T-helper 2 cell treated with Interferon-gamma antibody and Interleukin-4, amounts not matched to agents 5 μg/mL and 100 μg/mL, for 36 hours (primary cell): Measurements from ENCODE around the gene RNF214.
A peak's percentile ranks its signal among the peaks of the same experiment; 100 is the strongest.
"Not testable (repeated sequence)": the region's sequence is repeated elsewhere in the genome, so short reads cannot be mapped to it uniquely, and the experiment has no call there.

ENCODE experiments used
- DNase-seq: peaks from one replicate; pipeline ENCODE4 v3.0.0; 2021; ENCODE audit warnings: low spot score
- H3K27ac Mint-ChIP-seq: one replicate; pipeline ENCODE4 v1.8.0; 2021; ENCODE audit warnings: mild to moderate bottlenecking, mixed read lengths
- H3K27me3 Mint-ChIP-seq: one replicate; pipeline ENCODE4 v1.8.0; 2021; ENCODE audit warnings: low read depth, mixed read lengths
- H3K36me3 Mint-ChIP-seq: one replicate; pipeline ENCODE4 v1.8.0; 2021; ENCODE audit warnings: low read depth, mixed read lengths
- H3K4me1 Mint-ChIP-seq: one replicate; pipeline ENCODE4 v1.8.0; 2021; ENCODE audit warnings: low read depth, mixed read lengths
- H3K4me3 Mint-ChIP-seq: one replicate; pipeline ENCODE4 v1.8.0; 2022; ENCODE audit warnings: mild to moderate bottlenecking, moderate library complexity, mixed read lengths
- H3K9me3 Mint-ChIP-seq: one replicate; pipeline ENCODE4 v1.8.0; 2021; ENCODE audit warnings: mixed read lengths

RNF214 gene

DNA sequence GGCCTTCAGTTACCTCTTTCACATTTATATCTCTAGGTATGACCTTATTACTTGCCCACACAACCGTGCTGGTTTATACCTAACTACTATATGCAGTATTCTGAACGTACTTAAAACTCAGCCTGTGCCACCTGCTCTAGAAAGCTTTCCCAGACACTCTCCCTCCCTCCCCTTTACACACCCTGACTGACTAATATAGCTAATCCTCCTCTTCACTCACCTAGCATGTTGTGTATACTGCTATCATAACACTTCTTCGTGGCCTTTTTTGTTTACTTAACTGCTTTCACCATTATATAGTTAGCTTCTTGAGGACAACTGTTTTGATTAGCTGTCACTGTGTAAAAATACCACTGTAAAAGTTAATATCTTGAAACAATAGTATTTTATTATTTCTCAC, 23.5 kb downstream of the RNF214 start:
- no peaks in the 10 kb centered on the region for H3K9me3 Mint-ChIP-seq
- DNase-seq: no peak
- H3K36me3 Mint-ChIP-seq: peaks cover 13% of the 10 kb centered on the region
- H3K27ac Mint-ChIP-seq: no peak overlapping the region
- no peaks in the 10 kb centered on the region for H3K27me3 Mint-ChIP-seq
- H3K4me3 Mint-ChIP-seq: no peak overlapping the region
- H3K4me1 Mint-ChIP-seq: peaks cover 6% of the 10 kb centered on the region

DNA sequence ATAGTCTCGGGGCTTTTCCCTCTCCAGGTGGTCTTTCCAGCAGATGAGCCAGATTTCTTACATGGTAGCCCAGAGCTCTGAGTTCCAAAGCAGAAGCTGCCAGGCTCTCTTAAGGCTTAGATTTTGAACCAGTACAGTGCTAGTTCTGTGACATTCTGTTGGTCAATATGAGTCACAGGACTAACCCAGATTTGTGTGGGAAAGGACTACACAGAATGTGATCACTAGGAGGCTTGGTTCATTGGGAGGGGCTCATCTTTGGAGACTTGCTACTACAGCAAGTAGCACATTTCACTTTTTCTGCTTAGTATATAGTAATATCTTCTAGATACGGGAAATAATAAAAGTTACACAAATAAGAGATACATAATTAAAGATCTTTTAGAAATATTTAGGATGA, 24.1 kb downstream of the RNF214 start:
- no peak overlapping the region for H3K4me3 Mint-ChIP-seq
- H3K27ac Mint-ChIP-seq: no peak overlapping the region
- H3K27me3 Mint-ChIP-seq: no peaks in the 10 kb centered on the region
- H3K9me3 Mint-ChIP-seq: no peaks in the 10 kb centered on the region
- H3K36me3 Mint-ChIP-seq: peaks cover 12% of the 10 kb centered on the region
- peaks cover 5% of the 10 kb centered on the region for H3K4me1 Mint-ChIP-seq
- no peak for DNase-seq

GRCh38 chr11:117258576-117258975, 26.1 kb downstream of the RNF214 start:
- DNase-seq: no peak
- Mint-ChIP-seq H3K9me3 (no peaks in the 10 kb centered on the region), H3K4me1 (peaks cover 4% of the 10 kb centered on the region), H3K27me3 (no peaks in the 10 kb centered on the region), H3K4me3 (no peak overlapping the region), H3K36me3 (peaks cover 12% of the 10 kb centered on the region), H3K27ac (no peak overlapping the region)

- Mint-ChIP-seq H3K27ac (no peak overlapping the region), H3K9me3 (no peaks in the 10 kb centered on the region), H3K4me3 (no peak overlapping the region), H3K36me3 (peaks cover 9% of the 10 kb centered on the region), H3K4me1 (peaks cover 4% of the 10 kb centered on the region), H3K27me3 (no peaks in the 10 kb centered on the region)
- DNase-seq: no peak
Observed at GRCh38 chr11:117259417-117259816, 26.9 kb downstream of the RNF214 start.

DNA sequence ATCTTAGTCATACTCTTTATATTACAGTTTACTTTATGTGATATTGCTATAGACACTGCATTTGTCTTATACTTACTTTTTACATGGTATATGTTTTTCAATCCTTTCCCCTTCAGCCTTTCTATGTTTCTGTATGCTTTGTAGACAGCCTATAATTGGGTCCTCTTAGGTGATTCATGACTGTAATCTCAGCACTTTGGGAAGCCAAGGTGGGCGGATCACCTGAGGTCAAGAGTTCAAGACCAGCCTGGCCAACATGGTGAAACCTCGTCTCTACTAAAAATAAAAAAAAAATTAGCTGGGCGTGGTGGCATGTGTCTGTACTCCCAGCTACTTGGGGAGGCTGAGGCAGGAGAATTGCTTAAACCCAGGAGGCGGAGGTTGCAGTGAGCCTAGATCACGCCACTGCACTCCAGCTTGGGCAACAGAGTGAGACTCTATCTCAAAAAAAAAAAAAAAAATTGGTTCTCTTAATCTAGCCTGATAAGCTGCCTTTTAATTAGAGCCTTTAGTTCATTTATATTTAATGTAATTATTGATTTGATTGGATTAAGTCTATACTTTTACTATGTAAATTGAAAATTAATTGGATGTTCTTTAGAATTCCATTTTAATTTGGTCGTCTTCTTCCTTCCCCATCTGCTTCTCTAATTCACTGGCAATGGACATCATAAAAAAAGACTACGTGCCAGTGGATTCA, 32.3 kb downstream of the RNF214 start:
- not testable (repeated sequence) for H3K9me3 Mint-ChIP-seq, H3K4me3 Mint-ChIP-seq, H3K4me1 Mint-ChIP-seq, H3K27me3 Mint-ChIP-seq, H3K36me3 Mint-ChIP-seq, H3K27ac Mint-ChIP-seq, DNase-seq

DNA sequence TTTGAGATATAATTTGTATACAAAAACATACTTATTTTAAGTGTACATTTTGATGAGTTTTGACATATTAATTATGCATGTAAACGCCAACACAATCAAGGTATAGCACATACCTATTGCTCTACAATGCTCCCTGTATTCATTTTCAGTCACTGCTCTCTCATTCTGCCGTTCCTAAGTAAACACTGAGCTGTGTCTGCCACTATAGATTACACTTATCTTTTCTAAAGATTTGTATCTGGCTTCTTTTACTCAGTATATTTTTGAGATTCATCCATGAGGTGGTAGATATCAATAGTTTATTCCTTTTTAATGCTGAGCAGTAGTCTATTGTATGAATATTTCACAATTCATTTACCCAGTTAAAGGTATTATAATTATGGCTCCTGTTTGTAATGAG, 33.3 kb downstream of the RNF214 start:
- no peak overlapping the region for H3K4me3 Mint-ChIP-seq
- peaks cover 5% of the 10 kb centered on the region for H3K36me3 Mint-ChIP-seq
- H3K4me1 Mint-ChIP-seq: no peaks in the 10 kb centered on the region
- H3K27me3 Mint-ChIP-seq: no peaks in the 10 kb centered on the region
- no peak for DNase-seq
- H3K9me3 Mint-ChIP-seq: no peaks in the 10 kb centered on the region
- no peak overlapping the region for H3K27ac Mint-ChIP-seq

- no peaks in the 10 kb centered on the region for H3K4me1 Mint-ChIP-seq
- H3K9me3 Mint-ChIP-seq: peaks cover 3% of the 10 kb centered on the region
- DNase-seq: no peak
- H3K27ac Mint-ChIP-seq: no peak overlapping the region
- peaks cover 12% of the 10 kb centered on the region for H3K36me3 Mint-ChIP-seq
- no peak overlapping the region for H3K4me3 Mint-ChIP-seq
- H3K27me3 Mint-ChIP-seq: no peaks in the 10 kb centered on the region
Observed at GRCh38 chr11:117269856-117270255, 37.4 kb downstream of the RNF214 start.

GRCh38 chr11:117271208-117271607, 38.7 kb downstream of the RNF214 start:
- Mint-ChIP-seq H3K27me3 (no peaks in the 10 kb centered on the region), H3K9me3 (peaks cover 3% of the 10 kb centered on the region), H3K36me3 (peaks cover 20% of the 10 kb centered on the region), H3K27ac (no peak overlapping the region), H3K4me3 (no peak overlapping the region), H3K4me1 (peaks cover 8% of the 10 kb centered on the region)
- DNase-seq: no peak

DNA sequence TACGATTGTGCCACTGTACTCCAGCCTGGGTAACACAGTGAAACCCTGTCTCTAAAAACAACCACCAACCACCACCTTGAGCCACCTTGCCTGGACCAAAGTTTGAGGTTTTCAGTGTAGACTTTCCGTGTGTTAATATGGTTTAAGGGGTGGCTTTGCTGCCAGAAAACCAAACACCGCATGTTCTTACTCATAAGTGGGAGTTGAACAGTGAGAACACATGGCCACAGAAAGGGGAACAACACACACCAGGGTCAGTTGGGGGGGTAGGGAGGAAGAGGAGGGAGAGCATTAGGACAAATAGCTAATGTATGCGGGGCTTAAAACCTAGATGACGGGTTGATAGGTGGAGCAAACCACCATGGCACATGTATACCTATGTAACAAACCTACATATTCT, 39.7 kb downstream of the RNF214 start:
- not testable (repeated sequence) for H3K27ac Mint-ChIP-seq, H3K27me3 Mint-ChIP-seq, DNase-seq, H3K4me3 Mint-ChIP-seq, H3K9me3 Mint-ChIP-seq, H3K4me1 Mint-ChIP-seq
- H3K36me3 Mint-ChIP-seq: peaks cover 20% of the 10 kb centered on the region

DNA sequence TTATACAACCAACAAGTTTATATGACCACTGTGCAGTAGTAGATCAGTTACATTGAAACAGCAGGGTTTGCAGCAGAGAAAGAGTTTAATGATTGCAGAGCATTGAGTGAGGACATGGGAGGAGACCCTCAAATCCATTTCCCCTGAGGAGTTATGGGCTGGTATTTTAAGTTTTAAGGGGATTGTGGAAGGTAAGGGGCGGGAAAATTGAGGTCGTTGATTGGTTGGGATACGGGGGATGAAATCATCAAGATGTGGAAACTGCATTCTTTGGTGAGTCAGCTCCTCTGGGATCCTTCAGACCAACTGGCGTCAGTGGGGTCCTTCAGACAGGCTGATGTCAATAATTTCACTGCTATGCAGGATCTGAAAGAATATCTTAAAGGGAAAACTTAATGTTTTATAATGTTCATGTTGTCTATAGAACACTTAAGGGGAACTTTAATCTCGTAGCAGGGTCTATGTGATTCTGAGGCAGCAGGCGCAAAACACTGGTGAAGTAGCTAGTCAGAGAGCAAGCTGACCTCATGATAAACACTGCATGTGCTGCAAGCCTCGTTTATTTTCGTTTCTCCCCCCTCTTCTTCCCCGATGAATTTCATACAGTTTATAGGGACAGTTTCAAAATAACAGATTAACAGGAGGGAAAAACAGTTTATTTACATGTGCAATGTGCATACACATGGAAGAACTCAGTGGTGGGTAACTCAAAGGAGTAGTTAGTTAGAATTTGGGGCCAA, 41.2 kb downstream of the RNF214 start:
- Mint-ChIP-seq H3K27ac (no peak overlapping the region), H3K4me3 (no peak overlapping the region), H3K27me3 (no peaks in the 10 kb centered on the region), H3K9me3 (peaks cover 3% of the 10 kb centered on the region), H3K4me1 (peaks cover 11% of the 10 kb centered on the region), H3K36me3 (peaks cover 22% of the 10 kb centered on the region)
- DNase-seq: no peak

GRCh38 chr11:117278347-117278746, 45.9 kb downstream of the RNF214 start:
- Mint-ChIP-seq H3K9me3 (peaks cover 3% of the 10 kb centered on the region), H3K27me3 (no peaks in the 10 kb centered on the region), H3K4me1 (peaks cover 22% of the 10 kb centered on the region), H3K36me3 (peaks cover 32% of the 10 kb centered on the region), H3K27ac (peak overlapping the region; percentile 70), H3K4me3 (peak overlapping the region; percentile 16)
- DNase-seq: no peak

DNA sequence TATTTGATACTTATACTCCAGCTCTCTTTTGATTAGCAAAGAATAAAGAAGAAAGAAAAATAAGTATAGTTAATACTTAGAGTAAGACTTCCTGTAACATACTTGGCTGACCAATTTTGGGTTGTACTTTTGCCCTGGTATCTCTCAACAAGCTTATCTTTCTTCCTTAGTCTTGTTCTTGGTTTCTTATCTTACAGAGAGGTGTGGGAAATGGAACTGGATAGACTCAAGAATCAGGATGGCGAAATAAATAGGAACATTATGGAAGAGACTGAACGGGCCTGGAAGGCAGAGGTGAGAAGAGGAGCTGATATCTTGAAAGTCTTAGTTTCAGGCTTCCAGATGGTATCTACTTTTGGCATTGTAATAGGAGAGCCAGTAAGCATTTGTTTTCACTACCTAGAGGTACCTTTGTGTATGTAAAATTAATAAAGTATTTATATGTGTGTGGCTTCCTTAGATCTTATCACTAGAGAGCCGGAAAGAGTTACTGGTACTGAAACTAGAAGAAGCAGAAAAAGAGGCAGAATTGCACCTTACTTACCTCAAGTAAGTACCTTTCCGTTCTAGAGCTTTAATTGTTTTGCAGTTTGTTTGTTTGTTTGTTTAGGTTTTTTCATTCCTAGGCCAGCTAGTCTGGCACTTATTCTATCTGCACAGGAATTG, 47.4 kb downstream of the RNF214 start:
- Mint-ChIP-seq H3K9me3 (no peaks in the 10 kb centered on the region), H3K27ac (peak overlapping the region; percentile 87), H3K4me1 (peaks cover 22% of the 10 kb centered on the region), H3K27me3 (no peaks in the 10 kb centered on the region), H3K4me3 (peak overlapping the region; percentile 60), H3K36me3 (peaks cover 30% of the 10 kb centered on the region)
- no peak for DNase-seq

- Mint-ChIP-seq H3K27me3 (no peaks in the 10 kb centered on the region), H3K9me3 (no peaks in the 10 kb centered on the region), H3K27ac (no peak overlapping the region), H3K4me3 (no peak overlapping the region), H3K36me3 (peaks cover 24% of the 10 kb centered on the region), H3K4me1 (peaks cover 14% of the 10 kb centered on the region)
- no peak for DNase-seq
Observed at GRCh38 chr11:117281159-117281558, 48.7 kb downstream of the RNF214 start.

- no peaks in the 10 kb centered on the region for H3K27me3 Mint-ChIP-seq
- no peaks in the 10 kb centered on the region for H3K9me3 Mint-ChIP-seq
- peaks cover 14% of the 10 kb centered on the region for H3K4me1 Mint-ChIP-seq
- H3K36me3 Mint-ChIP-seq: peaks cover 24% of the 10 kb centered on the region
- no peak for DNase-seq
- no peak overlapping the region for H3K27ac Mint-ChIP-seq
- H3K4me3 Mint-ChIP-seq: no peak overlapping the region
Observed at GRCh38 chr11:117281869-117282268, 49.4 kb downstream of the RNF214 start.
